WTC11 (cell line): ENCODE measurements around the gene CD9. TPM values are rescaled to one million over a fixed set of nuclear protein-coding genes. Genes with fewer than 3 reads are reported as not detected.

ENCODE experiments used
- ATAC-seq: fragments of 200-7000 bp; cut with Tn5 transposase; 2 replicates; pipeline ENCODE4 v1.10.0; 2021; ENCODE audit warnings: mild to moderate bottlenecking, moderate library complexity
- CTCF ChIA-PET: fragments of 300-600 bp; sonication (Branson Sonifier 250); formaldehyde crosslinking; loops from one replicate; lab custom pipeline; 2021; ENCODE audit warnings: antibody characterized with exemption; lab: Charles Lee
- POLR2A ChIA-PET: fragments of 350-600 bp; sonication (Branson Sonifier 250); formaldehyde crosslinking; loops from one replicate; lab custom pipeline; 2021; ENCODE audit warnings: antibody characterized with exemption; lab: Charles Lee
- DNase-seq: peaks from one replicate; pipeline ENCODE4 v3.0.0; 2021; ENCODE audit warnings: low spot score
- H3K27ac Mint-ChIP-seq: 2 replicates; pipeline ENCODE4 v1.8.0; 2021; ENCODE audit warnings: mixed read lengths
- H3K27me3 Mint-ChIP-seq: 2 replicates; pipeline ENCODE4 v1.8.0; 2021; ENCODE audit warnings: low read depth, mild to moderate bottlenecking, moderate library complexity, mixed read lengths
- H3K36me3 Mint-ChIP-seq: 2 replicates; pipeline ENCODE4 v1.8.0; 2021; ENCODE audit warnings: mixed read lengths
- H3K4me1 Mint-ChIP-seq: 2 replicates; pipeline ENCODE4 v1.8.0; 2022; ENCODE audit warnings: mixed read lengths
- H3K4me3 Mint-ChIP-seq: 2 replicates; pipeline ENCODE4 v1.8.0; 2021; ENCODE audit warnings: mild to moderate bottlenecking, moderate library complexity, mixed read lengths
- H3K9me3 Mint-ChIP-seq: 2 replicates; pipeline ENCODE4 v1.8.0; 2021; ENCODE audit warnings: mixed read lengths
- AR ChIP-seq: fragments of 250-450 bp; sonication (Bioruptor Pico); IDR thresholded peaks from 2 replicates; pipeline ENCODE4 v1.9.0; 2021; ENCODE audit warnings: mild to moderate bottlenecking
- ATF3 ChIP-seq: sonication (generic); formaldehyde crosslinking; conservative IDR thresholded peaks from 2 replicates; pipeline ENCODE4 v1.8.1; 2022; ENCODE audit warnings: mild to moderate bottlenecking, missing genetic modification reagents
- ATF6 ChIP-seq: sonication (generic); formaldehyde crosslinking; IDR thresholded peaks from 2 replicates; pipeline ENCODE4 v1.8.1; 2023; ENCODE audit warnings: mild to moderate bottlenecking, missing genetic modification reagents
- MXD4 ChIP-seq: fragments of 250-450 bp; sonication (Bioruptor Pico); IDR thresholded peaks from 2 replicates; pipeline ENCODE4 v1.8.0; 2021; ENCODE audit warnings: mild to moderate bottlenecking, moderate library complexity, borderline replicate concordance
- NFE2L1 ChIP-seq: sonication (generic); formaldehyde crosslinking; IDR thresholded peaks from 2 replicates; pipeline ENCODE4 v1.8.1; 2023; ENCODE audit warnings: missing genetic modification reagents
- OVOL2 ChIP-seq: fragments of 250-450 bp; sonication (Bioruptor Pico); IDR thresholded peaks from 2 replicates; pipeline ENCODE4 v1.9.0; 2021; ENCODE audit warnings: mild to moderate bottlenecking, borderline replicate concordance
- RORB ChIP-seq: fragments of 250-450 bp; sonication (Bioruptor Pico); IDR thresholded peaks from 2 replicates; pipeline ENCODE4 v1.9.0; 2021; ENCODE audit warnings: mild to moderate bottlenecking
- STAT6 ChIP-seq: sonication (generic); formaldehyde crosslinking; conservative IDR thresholded peaks from 2 replicates; pipeline ENCODE4 v1.8.1; 2023; ENCODE audit warnings: mild to moderate bottlenecking, low read depth, missing genetic modification reagents, moderate library complexity
- ZNF219 ChIP-seq: sonication (generic); formaldehyde crosslinking; IDR thresholded peaks from 2 replicates; pipeline ENCODE4 v1.8.0; 2023; ENCODE audit warnings: missing genetic modification reagents, mild to moderate bottlenecking, borderline replicate concordance
- ZNF416 ChIP-seq: fragments of 250-450 bp; sonication (Bioruptor Pico); IDR thresholded peaks from 2 replicates; pipeline ENCODE4 v1.9.0; 2021; ENCODE audit warnings: mild to moderate bottlenecking, inconsistent platforms
- ZNF425 ChIP-seq: fragments of 250-450 bp; sonication (Bioruptor Pico); conservative IDR thresholded peaks from 2 replicates; pipeline ENCODE4 v1.9.0; 2021; ENCODE audit warnings: mild to moderate bottlenecking
- total RNA-seq: library from RNA; stranded (reverse); gene quantifications from 3 replicates; pipeline ENCODE4 v1.2.3, GENCODE V29; 2021

CD9 gene
- total RNA-seq, 1 experiment from 2014 or later: 260 TPM

GRCh38 chr12:6225630-6226001 is 25.4 kb downstream of the CD9 start:
- DNase-seq: no peak
- peaks cover 36% of the 10 kb centered on the region for H3K4me1 Mint-ChIP-seq
- ChIA-PET CTCF (interaction anchor here (1.1 to 5.7 kb wide), 3 partner anchors 25 to 30 kb away, joined by 4 to 36 read pairs (median 6); partner anchors contain the start of gene CD9), POLR2A (interaction anchor here (1.4 kb wide), 1 partner anchor 10 kb away, joined by 3 read pairs; no protein-coding TSS in a partner anchor)
- H3K9me3 Mint-ChIP-seq: no peaks in the 10 kb centered on the region
- peak overlapping the region; percentile 78 for H3K27ac Mint-ChIP-seq
- H3K4me3 Mint-ChIP-seq: no peak overlapping the region
- ATAC-seq: no peak
- H3K36me3 Mint-ChIP-seq: peaks cover 45% of the 10 kb centered on the region
- H3K27me3 Mint-ChIP-seq: no peaks in the 10 kb centered on the region
- TF ChIP-seq ZNF219 (CRISPR knock-in tag) (no peak), AR (CRISPR knock-in tag) (no peak), RORB (CRISPR knock-in tag) (no peak)

- peaks cover 36% of the 10 kb centered on the region for H3K4me1 Mint-ChIP-seq
These were observed 25.9 kb downstream of the CD9 start for GRCh38 chr12:6226002-6226678.

More at GRCh38 chr12:6226002-6226678, 25.9 kb downstream of the CD9 start:
- Mint-ChIP-seq H3K4me3 (no peak overlapping the region), H3K27ac (peak overlapping the region; percentile 78), H3K27me3 (no peaks in the 10 kb centered on the region), H3K9me3 (no peaks in the 10 kb centered on the region), H3K36me3 (peaks cover 47% of the 10 kb centered on the region)
- CTCF ChIA-PET: interaction anchor here (2.0 to 5.7 kb wide), 2 partner anchors 25 to 30 kb away, joined by 6 to 36 read pairs; partner anchors contain the start of gene CD9
- POLR2A ChIA-PET: no interaction called here
- ATAC-seq (no peak), DNase-seq (no peak)
- TF ChIP-seq ATF3 (CRISPR knock-in tag) (no peak), ZNF425 (CRISPR knock-in tag) (no peak), ATF6 (CRISPR knock-in tag) (no peak), ZNF416 (CRISPR knock-in tag) (no peak), MXD4 (CRISPR knock-in tag) (no peak), NFE2L1 (CRISPR knock-in tag) (no peak), STAT6 (CRISPR knock-in tag) (no peak), OVOL2 (CRISPR knock-in tag) (no peak)
